ENCODE measurements around the gene CD244.
"Not testable (repeated sequence)": the region's sequence is repeated elsewhere in the genome, so short reads cannot be mapped to it uniquely, and the experiment has no call there.

CD244 gene

GRCh38 chr1:160862203-160863060, at the start of gene CD244:
TSS of gene CD244 (minus strand) at chr1:160862887. CDS start at chr1:160862677, 210 bp downstream.
- peak within 1 kb of the TSS in 13 of 21 experiments; percentile 13 to 86 (median 45) for H3K27ac ChIP-seq
- peak within 1 kb of the TSS in 3 of 7 experiments; percentile 4 to 10 (median 7) for H3K4me3 ChIP-seq

GRCh38 chr1:160911925-160912324, 49.2 kb upstream of the CD244 start:
- no peak overlapping the region for H3K27ac ChIP-seq
- no peak overlapping the region for H3K4me3 ChIP-seq

GRCh38 chr1:160911441-160911840, 48.8 kb upstream of the CD244 start:
- H3K27ac ChIP-seq, result no peak overlapping the region
- H3K4me3 ChIP-seq, result no peak overlapping the region

GRCh38 chr1:160910170-160910750, 47.6 kb upstream of the CD244 start:
- no peak overlapping the region for H3K4me3 ChIP-seq
- no peak overlapping the region for H3K27ac ChIP-seq

GRCh38 chr1:160907976-160908375, 45.3 kb upstream of the CD244 start:
- Histone ChIP-seq H3K27ac (no peak overlapping the region), H3K4me3 (no peak overlapping the region)

- no peak overlapping the region for H3K27ac ChIP-seq
- H3K4me3 ChIP-seq, result no peak overlapping the region
Observed at GRCh38 chr1:160905617-160905989, 42.9 kb upstream of the CD244 start.

- H3K4me3 ChIP-seq, result no peak overlapping the region
Observed at GRCh38 chr1:160904783-160905616, 42.3 kb upstream of the CD244 start.

GRCh38 chr1:160902251-160902650, 39.6 kb upstream of the CD244 start:
- not testable (repeated sequence) for H3K27ac ChIP-seq, H3K4me3 ChIP-seq

More at GRCh38 chr1:160904783-160905616, 42.3 kb upstream of the CD244 start:
- H3K27ac ChIP-seq, result no peak overlapping the region

- H3K4me3 ChIP-seq, result no peak overlapping the region
Observed at GRCh38 chr1:160901768-160902167, 39.1 kb upstream of the CD244 start.

GRCh38 chr1:160900683-160901082, 38.0 kb upstream of the CD244 start:
- H3K4me3 ChIP-seq, result not testable (repeated sequence)

More at GRCh38 chr1:160901768-160902167, 39.1 kb upstream of the CD244 start:
- no peak overlapping the region for H3K27ac ChIP-seq

GRCh38 chr1:160894368-160895135, 31.9 kb upstream of the CD244 start:
- not testable (repeated sequence) for H3K27ac ChIP-seq, H3K4me3 ChIP-seq

More at GRCh38 chr1:160900683-160901082, 38.0 kb upstream of the CD244 start:
- not testable (repeated sequence) for H3K27ac ChIP-seq

- H3K27ac ChIP-seq, result no peak overlapping the region
- H3K4me3 ChIP-seq, result no peak overlapping the region
Observed at GRCh38 chr1:160891474-160891873, 28.8 kb upstream of the CD244 start.

- Histone ChIP-seq H3K4me3 (no peak overlapping the region), H3K27ac (no peak overlapping the region)
Observed at GRCh38 chr1:160888926-160889325, 26.2 kb upstream of the CD244 start.

- Histone ChIP-seq H3K27ac (no peak overlapping the region), H3K4me3 (no peak overlapping the region)
Observed at GRCh38 chr1:160887071-160887470, 24.4 kb upstream of the CD244 start.

- Histone ChIP-seq H3K27ac (no peak within 1 kb of the TSS), H3K4me3 (no peak within 1 kb of the TSS)
Observed at GRCh38 chr1:160885042-160885441, 22.4 kb upstream of the CD244 start, which contains the start of gene ITLN1. TSS of gene ITLN1 (minus strand) at chr1:160885180. CDS start at chr1:160884877, 303 bp downstream.

- H3K27ac ChIP-seq, result no peak overlapping the region
- H3K4me3 ChIP-seq, result no peak overlapping the region
Observed at GRCh38 chr1:160884579-160884978, 21.9 kb upstream of the CD244 start.

GRCh38 chr1:160883581-160884513, 21.2 kb upstream of the CD244 start:
- Histone ChIP-seq H3K27ac (no peak overlapping the region), H3K4me3 (no peak overlapping the region)

GRCh38 chr1:160882582-160882981, 19.9 kb upstream of the CD244 start:
- no peak overlapping the region for H3K27ac ChIP-seq
- H3K4me3 ChIP-seq, result no peak overlapping the region
